Activated naive CD4-positive, alpha-beta T cell treated with anti-CD3 and anti-CD28 coated beads for 36 hours (primary cell): ENCODE results near the gene FOXJ3. TPM values are rescaled to one million over a fixed set of nuclear protein-coding genes. Genes with fewer than 3 reads are reported as not detected.

Experiments used
- CTCF ChIA-PET: fragments of 350-600 bp; sonication (Branson Sonifier 250); formaldehyde crosslinking; loops from one replicate; lab custom pipeline; 2021; ENCODE audit warnings: antibody characterized with exemption; lab: Charles Lee
- DNase-seq: peaks from one replicate; pipeline ENCODE4 v3.0.0-alpha.2; 2020
- H3K27ac Mint-ChIP-seq: one replicate; pipeline ENCODE4 v1.8.0; 2021; ENCODE audit warnings: mild to moderate bottlenecking, mixed read lengths
- H3K27me3 Mint-ChIP-seq: one replicate; pipeline ENCODE4 v1.8.0; 2021; ENCODE audit warnings: low read depth, mixed read lengths
- H3K36me3 Mint-ChIP-seq: one replicate; pipeline ENCODE4 v1.8.0; 2021; ENCODE audit warnings: low read depth, mixed read lengths
- H3K4me1 Mint-ChIP-seq: one replicate; pipeline ENCODE4 v1.8.0; 2021; ENCODE audit warnings: low read depth, mixed read lengths
- H3K4me3 Mint-ChIP-seq: one replicate; pipeline ENCODE4 v1.8.0; 2021; ENCODE audit warnings: mild to moderate bottlenecking, moderate library complexity, mixed read lengths
- H3K9me3 Mint-ChIP-seq: one replicate; pipeline ENCODE4 v1.8.0; 2021; ENCODE audit warnings: mixed read lengths
- intact Hi-C: fragments of 100-400 bp; cut with micrococcal nuclease; formaldehyde crosslinking; loops from one replicate; pipeline ENCODE4 v1.15.1; 2023
- total RNA-seq, 2 experiments: library from RNA; stranded (reverse); gene quantifications; one replicate each; pipeline ENCODE4 v1.2.3, GENCODE V29; 2021

The FOXJ3 gene
- total RNA-seq, 2 experiments from 2014 or later = 35.6 to 37.2 TPM

DNA sequence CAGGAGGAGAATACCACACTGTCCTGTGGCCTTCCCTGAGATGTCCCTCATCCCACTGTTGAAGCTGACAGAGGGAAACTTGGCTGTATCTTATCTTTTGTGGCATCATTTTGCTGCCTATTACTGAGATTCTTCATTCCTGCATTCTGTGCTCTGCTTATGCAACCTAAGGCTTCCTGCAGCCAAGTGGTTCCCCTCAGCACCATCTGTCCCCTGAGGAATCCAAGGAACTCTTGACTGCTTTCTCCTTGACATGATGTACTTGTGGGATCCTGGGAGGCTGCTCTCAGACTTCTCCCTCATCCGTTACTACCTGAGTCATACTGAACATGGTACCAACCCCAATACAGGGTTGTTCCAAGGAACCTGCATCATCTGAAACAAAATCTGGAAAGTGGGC lies 24.4 kb upstream of the FOXJ3 start:
- intact Hi-C loops = no loop called here
- Mint-ChIP-seq H3K36me3 (no peaks in the 10 kb centered on the region), H3K4me1 (peaks cover 6% of the 10 kb centered on the region), H3K27ac (no peak overlapping the region), H3K4me3 (no peak overlapping the region), H3K27me3 (no peaks in the 10 kb centered on the region), H3K9me3 (peaks cover 2% of the 10 kb centered on the region)
- CTCF ChIA-PET = no interaction called here
- DNase-seq = no peak

DNA sequence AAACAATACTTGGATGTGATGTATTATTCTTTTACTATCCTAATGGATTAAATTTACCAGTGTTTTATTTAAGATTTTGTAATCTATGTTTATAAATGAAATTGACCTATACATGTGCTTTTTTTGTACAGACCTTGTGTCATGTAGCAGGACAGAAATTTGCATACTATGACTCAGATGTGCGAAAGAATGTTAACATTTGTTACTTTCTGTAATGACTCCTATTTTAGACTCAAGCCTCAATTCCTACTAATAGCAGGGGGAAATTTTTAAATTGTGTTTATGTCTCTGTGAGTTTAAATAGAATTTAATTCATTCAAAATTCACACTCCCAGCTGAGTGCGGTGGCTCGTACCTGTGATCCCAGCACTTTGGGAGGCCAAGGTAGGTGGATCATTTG lies 23.8 kb upstream of the FOXJ3 start:
- peaks cover 2% of the 10 kb centered on the region for H3K9me3 Mint-ChIP-seq
- H3K4me1 Mint-ChIP-seq = peaks cover 6% of the 10 kb centered on the region
- no peak overlapping the region for H3K4me3 Mint-ChIP-seq
- H3K27me3 Mint-ChIP-seq = no peaks in the 10 kb centered on the region
- CTCF ChIA-PET = interaction anchor here (1.0 kb wide), 1 partner anchor 20 kb away, joined by 3 read pairs; no protein-coding TSS in a partner anchor
- intact Hi-C loops = no loop called here
- H3K36me3 Mint-ChIP-seq = no peaks in the 10 kb centered on the region
- no peak overlapping the region for H3K27ac Mint-ChIP-seq
- DNase-seq = no peak

DNA sequence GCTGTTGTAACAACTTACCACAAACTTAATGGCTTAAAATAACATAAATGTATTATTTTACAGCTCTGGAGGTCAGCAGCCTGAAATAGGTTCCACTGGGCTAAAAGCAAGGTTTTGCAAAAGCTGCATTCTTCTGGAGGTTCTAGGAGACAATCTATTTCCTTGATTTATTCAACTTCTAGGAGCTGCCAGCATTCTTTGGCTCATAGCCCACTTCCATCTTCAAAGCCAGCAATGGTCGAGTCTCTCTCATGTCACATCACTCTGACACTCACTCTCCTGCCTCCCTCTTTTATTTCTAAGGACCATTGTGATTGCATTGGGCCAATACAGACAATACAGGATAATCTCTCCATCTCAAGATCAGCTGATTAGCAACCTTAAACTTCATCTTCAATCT lies 15.1 kb upstream of the FOXJ3 start:
- intact Hi-C loops = no loop called here
- Mint-ChIP-seq H3K9me3 (no peaks in the 10 kb centered on the region), H3K4me3 (no peak overlapping the region), H3K27ac (no peak overlapping the region), H3K36me3 (no peaks in the 10 kb centered on the region), H3K4me1 (no peaks in the 10 kb centered on the region), H3K27me3 (peaks cover 12% of the 10 kb centered on the region)
- CTCF ChIA-PET = no interaction called here
- no peak for DNase-seq

DNA sequence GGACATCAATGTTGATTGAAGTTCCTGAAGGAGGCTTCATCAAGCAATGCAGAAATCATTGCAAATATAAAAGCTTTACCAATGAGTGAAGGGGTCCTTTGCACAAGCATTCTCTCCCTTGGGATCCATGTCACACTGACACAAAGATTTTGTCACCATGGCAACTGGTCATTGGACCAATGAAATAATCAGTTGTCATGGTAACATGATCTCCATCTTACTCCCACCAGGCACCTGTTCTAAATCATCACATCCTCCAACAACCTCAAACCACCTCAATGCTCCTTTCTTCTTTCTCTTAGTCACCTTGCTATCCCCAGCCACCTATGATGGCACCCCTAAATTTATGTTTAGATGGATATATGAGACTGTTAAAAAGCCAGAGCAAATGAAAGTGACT lies 13.5 kb upstream of the FOXJ3 start:
- H3K9me3 Mint-ChIP-seq = no peaks in the 10 kb centered on the region

DNA sequence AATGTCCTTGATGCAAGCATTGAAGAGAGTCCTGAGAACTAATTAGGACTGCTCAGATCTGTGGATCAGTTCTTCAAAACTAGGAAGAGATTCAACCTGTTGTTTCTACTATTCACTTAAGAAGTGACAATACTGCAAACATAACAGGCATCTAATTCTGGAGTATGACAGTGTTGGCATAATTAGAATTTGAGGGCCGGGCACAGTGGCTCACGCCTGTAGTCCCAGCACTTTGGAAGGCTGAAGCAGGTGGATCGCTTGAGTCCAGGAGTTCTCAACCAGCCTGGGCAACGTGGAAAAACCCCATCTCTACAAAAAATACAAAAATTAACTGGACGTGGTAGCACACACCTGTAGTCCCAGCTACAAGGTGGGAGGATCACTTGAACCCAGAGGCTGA lies 8.0 kb upstream of the FOXJ3 start:
- Mint-ChIP-seq H3K27ac (no peak overlapping the region), H3K9me3 (no peaks in the 10 kb centered on the region), H3K36me3 (no peaks in the 10 kb centered on the region), H3K4me3 (no peak overlapping the region), H3K4me1 (no peaks in the 10 kb centered on the region), H3K27me3 (peaks cover 2% of the 10 kb centered on the region)
- CTCF ChIA-PET = no interaction called here
- intact Hi-C loops = no loop called here
- no peak for DNase-seq

More for the DNA sequence above, 13.5 kb upstream of the FOXJ3 start:
- no peaks in the 10 kb centered on the region for H3K4me1 Mint-ChIP-seq
- no peak for DNase-seq
- no peak overlapping the region for H3K4me3 Mint-ChIP-seq
- intact Hi-C loops = no loop called here
- H3K27me3 Mint-ChIP-seq = peaks cover 12% of the 10 kb centered on the region
- no peaks in the 10 kb centered on the region for H3K36me3 Mint-ChIP-seq
- H3K27ac Mint-ChIP-seq = no peak overlapping the region
- CTCF ChIA-PET = no interaction called here

DNA sequence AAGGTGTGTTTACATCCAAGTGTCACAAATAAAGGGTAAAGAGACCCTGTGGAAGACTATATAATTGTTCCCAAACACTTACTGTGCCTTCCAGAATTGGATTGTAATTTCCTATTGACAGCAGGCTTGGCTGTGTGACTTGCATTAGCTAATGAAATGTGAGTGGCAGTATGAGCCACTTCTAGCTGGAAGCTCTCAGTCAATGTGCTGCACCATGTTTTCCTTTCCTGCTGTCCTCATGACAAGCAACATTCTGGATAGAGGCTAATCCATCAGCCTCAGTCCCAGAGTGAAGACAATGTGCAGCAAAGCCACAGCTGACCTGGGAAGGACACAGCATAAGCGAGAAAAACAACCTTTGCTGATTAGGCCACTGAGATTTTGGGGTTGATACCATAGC lies 5.9 kb upstream of the FOXJ3 start:
- peaks cover 5% of the 10 kb centered on the region for H3K4me1 Mint-ChIP-seq
- no peaks in the 10 kb centered on the region for H3K27me3 Mint-ChIP-seq
- H3K4me3 Mint-ChIP-seq = no peak overlapping the region
- CTCF ChIA-PET = interaction anchor here (0.6 to 1.7 kb wide), 3 partner anchors 133 to 732 kb away, joined by 3 read pairs; no protein-coding TSS in a partner anchor
- H3K36me3 Mint-ChIP-seq = no peaks in the 10 kb centered on the region
- no peaks in the 10 kb centered on the region for H3K9me3 Mint-ChIP-seq
- no peak for DNase-seq
- no peak overlapping the region for H3K27ac Mint-ChIP-seq
- intact Hi-C loops = no loop called here

DNA sequence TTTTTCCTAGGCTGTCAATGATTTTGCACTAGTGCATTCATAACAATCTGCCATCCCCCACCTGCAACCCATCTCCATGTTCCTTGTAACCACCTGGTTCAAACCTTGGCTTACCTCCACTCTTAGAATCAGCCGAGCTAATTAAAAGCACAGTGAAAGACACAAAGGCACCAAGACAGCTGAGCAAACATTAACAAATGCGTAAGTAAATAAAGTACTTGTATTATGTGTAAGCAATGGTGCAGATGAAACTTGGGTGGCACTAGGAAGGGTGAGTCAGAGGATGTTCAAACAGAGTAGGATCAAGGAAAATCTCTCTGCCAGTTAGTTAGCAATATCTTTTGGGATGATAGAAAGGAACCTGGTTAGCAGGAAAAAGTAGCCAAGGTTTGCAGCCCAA lies 5.1 kb upstream of the FOXJ3 start:
- H3K9me3 Mint-ChIP-seq = no peaks in the 10 kb centered on the region
- CTCF ChIA-PET = interaction anchor here (1.7 kb wide), 1 partner anchor 166 kb away, joined by 3 read pairs; no protein-coding TSS in a partner anchor
- no peak overlapping the region for H3K4me3 Mint-ChIP-seq
- intact Hi-C loops = no loop called here
- no peaks in the 10 kb centered on the region for H3K27me3 Mint-ChIP-seq
- H3K36me3 Mint-ChIP-seq = no peaks in the 10 kb centered on the region
- no peak for DNase-seq
- H3K4me1 Mint-ChIP-seq = peaks cover 7% of the 10 kb centered on the region
- no peak overlapping the region for H3K27ac Mint-ChIP-seq

DNA sequence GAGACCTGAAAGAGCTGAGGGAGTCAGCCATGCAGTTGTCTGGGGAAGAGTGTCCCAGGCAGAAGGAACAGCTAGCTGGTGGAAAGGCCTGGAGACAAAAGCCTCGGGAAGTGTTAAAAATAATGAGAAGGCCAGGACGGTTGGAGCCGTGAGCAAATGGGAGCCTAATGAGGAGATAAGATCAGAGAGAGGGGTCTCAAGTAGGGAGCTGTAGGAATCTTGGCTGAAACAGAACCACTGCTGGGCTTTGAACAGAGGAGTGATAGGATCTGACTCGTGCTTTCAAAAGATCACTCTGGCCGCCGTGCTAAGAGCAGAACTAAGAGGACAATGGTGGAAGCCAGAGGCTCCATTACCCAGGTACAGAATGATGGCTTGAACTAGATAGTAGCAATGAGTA lies 1.9 kb upstream of the FOXJ3 start:
- CTCF ChIA-PET = interaction anchor here (0.6 to 0.7 kb wide), 3 partner anchors 78 to 231 kb away, joined by 3 read pairs; no protein-coding TSS in a partner anchor
- H3K4me3 Mint-ChIP-seq = no peak overlapping the region
- peaks cover 26% of the 10 kb centered on the region for H3K4me1 Mint-ChIP-seq
- no peaks in the 10 kb centered on the region for H3K27me3 Mint-ChIP-seq
- H3K9me3 Mint-ChIP-seq = no peaks in the 10 kb centered on the region
- no peaks in the 10 kb centered on the region for H3K36me3 Mint-ChIP-seq
- no peak overlapping the region for H3K27ac Mint-ChIP-seq
- no peak for DNase-seq
- intact Hi-C loops = loop anchor here (5.0 kb wide), 1 partner anchor 480 kb away; the partner anchor contains the start of genes ERMAP and SVBP

DNA sequence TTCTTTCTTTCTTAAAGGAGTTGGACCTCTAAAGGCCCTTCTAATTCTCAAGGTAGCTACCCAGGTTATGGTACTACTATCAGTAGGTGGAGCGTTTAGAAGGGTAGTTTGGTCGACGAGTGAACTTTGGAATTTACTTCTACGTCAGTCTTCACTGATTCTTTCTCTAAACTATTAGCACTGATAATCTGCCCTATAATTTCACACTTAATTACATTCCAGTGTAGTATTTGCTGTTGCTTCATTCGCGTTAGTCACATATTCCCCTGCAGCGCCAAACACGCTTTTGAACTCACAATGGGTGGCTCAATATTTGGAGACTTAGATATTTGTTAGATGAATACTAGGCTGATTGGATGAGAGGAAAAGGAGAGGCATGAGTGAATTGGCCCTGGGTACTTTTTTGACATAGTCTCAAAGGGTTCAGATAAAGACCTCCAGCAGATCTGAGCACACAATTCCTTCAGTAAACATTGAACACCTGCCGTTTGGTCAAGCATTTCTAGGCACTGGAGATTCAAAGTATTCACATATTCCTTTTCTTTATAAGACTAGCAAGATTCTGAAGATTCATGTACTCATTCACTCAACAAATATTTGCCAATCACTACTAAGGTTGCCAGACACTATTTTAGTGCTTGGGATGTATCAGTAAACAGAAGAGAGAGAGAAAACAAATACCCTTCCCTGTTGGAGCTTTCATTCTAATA lies 929 bp upstream of the FOXJ3 start:
- H3K27me3 Mint-ChIP-seq = no peaks in the 10 kb centered on the region
- no peaks in the 10 kb centered on the region for H3K36me3 Mint-ChIP-seq
- DNase-seq = peak; percentile 18
- peak overlapping the region; percentile 86 for H3K4me3 Mint-ChIP-seq
- H3K4me1 Mint-ChIP-seq = peaks cover 31% of the 10 kb centered on the region
- intact Hi-C loops = loop anchor here (1.0 to 5.0 kb wide), 4 partner anchors 121 to 481 kb away; partner anchors contain the start of genes ERMAP, PPCS, SVBP and YBX1
- peak overlapping the region; percentile 88 for H3K27ac Mint-ChIP-seq
- CTCF ChIA-PET = interaction anchor here (0.6 to 0.7 kb wide), 2 partner anchors 53 to 160 kb away, joined by 3 read pairs; no protein-coding TSS in a partner anchor
- H3K9me3 Mint-ChIP-seq = no peaks in the 10 kb centered on the region

DNA sequence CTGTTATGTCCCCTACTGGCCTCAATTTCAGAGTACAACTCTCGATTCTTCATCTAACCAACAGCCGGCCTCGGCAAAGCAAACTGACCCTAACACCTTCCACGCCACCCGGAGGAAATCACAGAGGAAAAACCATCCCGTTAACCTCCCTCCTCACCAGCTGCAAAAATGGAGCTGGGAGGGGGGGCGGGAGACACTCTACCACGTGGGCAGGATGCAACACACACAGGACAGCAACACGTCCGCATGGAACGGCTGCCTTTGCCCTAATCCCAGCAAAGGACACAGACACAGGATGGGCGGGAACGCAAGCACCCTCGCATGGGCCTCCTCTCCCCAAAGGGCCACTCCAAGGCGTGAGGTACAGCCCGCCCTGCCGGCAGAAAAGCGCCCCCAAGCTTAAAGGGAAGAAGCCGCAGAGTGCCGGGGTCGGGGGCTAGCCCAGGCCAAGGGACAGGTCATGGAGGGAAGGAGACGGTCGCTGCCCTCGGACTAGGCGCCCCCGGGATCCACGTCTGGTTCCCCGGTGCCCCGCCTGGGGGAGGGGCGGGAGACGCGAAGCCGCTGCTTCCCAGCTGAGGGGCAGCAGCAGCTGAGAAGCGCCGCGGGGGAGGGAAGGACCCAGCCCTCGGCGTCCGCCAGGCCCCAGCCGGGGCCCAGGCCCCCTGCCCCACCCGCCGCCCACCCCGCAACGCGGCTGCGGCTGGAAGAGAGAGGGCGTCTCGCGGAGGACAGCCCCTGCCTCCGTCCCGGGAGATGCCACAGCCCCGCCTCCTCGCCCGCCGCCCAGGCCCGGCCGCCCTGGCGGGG lies 590 bp downstream of the FOXJ3 start:
- intact Hi-C loops = loop anchor here (1.0 to 5.0 kb wide), 4 partner anchors 122 to 483 kb away; partner anchors contain the start of genes ERMAP, PPCS, SVBP and YBX1
- Mint-ChIP-seq H3K27ac (peak overlapping the region; percentile 86), H3K4me3 (peak overlapping the region; percentile 92), H3K27me3 (no peaks in the 10 kb centered on the region), H3K36me3 (peaks cover 2% of the 10 kb centered on the region), H3K4me1 (peaks cover 45% of the 10 kb centered on the region), H3K9me3 (no peaks in the 10 kb centered on the region)
- DNase-seq = peak; percentile 50
- CTCF ChIA-PET = interaction anchor here (1.1 kb wide), 1 partner anchor 152 kb away, joined by 3 read pairs; no protein-coding TSS in a partner anchor

DNA sequence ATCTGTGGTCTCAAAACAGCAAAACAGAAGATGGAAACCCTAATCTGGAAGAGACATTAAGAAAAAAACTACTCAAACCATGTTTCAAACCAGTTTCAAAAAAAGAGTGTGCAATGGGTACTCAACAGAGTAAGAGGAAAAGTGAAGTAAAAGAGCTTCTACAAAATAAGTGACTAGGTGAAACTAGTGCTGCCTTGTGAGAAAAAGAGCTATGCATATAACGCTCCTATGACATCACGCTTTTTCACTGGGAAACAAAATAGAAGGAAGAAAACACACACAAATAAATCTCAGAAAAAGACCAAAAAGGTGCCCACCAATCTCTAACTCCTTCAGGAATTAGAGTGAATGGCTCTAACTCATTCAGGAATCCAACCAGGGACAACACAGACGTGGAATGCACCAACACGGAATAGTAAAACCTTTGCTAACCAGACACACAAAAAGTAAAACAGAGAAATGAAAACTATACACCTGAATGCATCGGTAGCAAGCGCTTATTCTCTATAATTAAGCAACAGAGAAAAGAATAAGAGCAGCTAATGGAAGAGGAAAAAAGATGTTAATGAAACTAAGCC lies 1.3 kb downstream of the FOXJ3 start:
- no peak for DNase-seq
- Mint-ChIP-seq H3K4me3 (peak overlapping the region; percentile 92), H3K4me1 (peaks cover 49% of the 10 kb centered on the region), H3K36me3 (peaks cover 2% of the 10 kb centered on the region), H3K27me3 (no peaks in the 10 kb centered on the region), H3K27ac (peak overlapping the region; percentile 86), H3K9me3 (no peaks in the 10 kb centered on the region)
- CTCF ChIA-PET = interaction anchor here (0.7 to 1.1 kb wide), 2 partner anchors 119 to 151 kb away, joined by 3 read pairs; no protein-coding TSS in a partner anchor
- intact Hi-C loops = loop anchor here (1.0 to 2.0 kb wide), 3 partner anchors 50 to 349 kb away; partner anchors contain the start of genes PPCS, YBX1 and ZMYND12

DNA sequence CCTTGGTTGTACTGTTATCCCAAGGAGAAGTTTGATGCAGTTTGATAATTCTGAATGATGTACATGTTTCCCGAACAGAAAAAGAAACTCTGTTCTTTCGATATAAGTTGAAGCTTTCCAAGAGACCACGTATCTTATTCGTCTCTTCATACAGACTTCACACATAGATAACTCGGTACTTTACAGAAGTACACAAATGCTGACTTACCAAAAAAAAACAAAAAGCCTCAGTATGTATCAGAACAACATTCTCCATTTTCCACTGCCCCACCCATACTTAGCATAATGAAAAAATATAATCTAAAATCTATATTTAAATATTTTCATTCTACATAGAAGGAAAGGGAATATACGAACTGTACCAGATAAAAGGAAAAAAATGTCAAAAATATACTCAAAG lies 2.2 kb downstream of the FOXJ3 start:
- H3K27me3 Mint-ChIP-seq = no peaks in the 10 kb centered on the region
- peaks cover 54% of the 10 kb centered on the region for H3K4me1 Mint-ChIP-seq
- intact Hi-C loops = loop anchor here (1.0 kb wide), 1 partner anchor 50 kb away; no protein-coding TSS in a partner anchor

More for the DNA sequence above, 2.2 kb downstream of the FOXJ3 start:
- H3K4me3 Mint-ChIP-seq = no peak overlapping the region
- peaks cover 2% of the 10 kb centered on the region for H3K36me3 Mint-ChIP-seq
- CTCF ChIA-PET = interaction anchor here (1.5 kb wide), 1 partner anchor 158 kb away, joined by 3 read pairs; no protein-coding TSS in a partner anchor
- H3K9me3 Mint-ChIP-seq = no peaks in the 10 kb centered on the region
- no peak for DNase-seq
- H3K27ac Mint-ChIP-seq = no peak overlapping the region
